Measurements from ENCODE around the gene MRPL27. TPM values are rescaled to one million over a fixed set of nuclear protein-coding genes. Genes with fewer than 3 reads are reported as not detected.

MRPL27 gene
- total RNA-seq, 1 donor from 2014 or later, result 49.8 TPM

- Mint-ChIP-seq H3K4me3 (ENCODE audit: unreplicated experiment) (peak overlapping the region; percentile 95), H3K27me3 (ENCODE audit: low read depth) (no peaks in the 10 kb centered on the region), H3K9me3 (ENCODE audit: low read depth) (no peaks in the 10 kb centered on the region), H3K27ac (ENCODE audit: unreplicated experiment) (no peak overlapping the region), H3K4me1 (ENCODE audit: low read depth) (peaks cover 39% of the 10 kb centered on the region), H3K36me3 (ENCODE audit: low read depth) (peaks cover 5% of the 10 kb centered on the region)
- TF ChIP-seq CTCF (IDR thresholded peaks at IDR 0.05), result no peak
- DNase-seq (ENCODE audit: low spot score), result peak; percentile 38
Measured at GRCh38 chr17:50347117-50347893, 25.7 kb downstream of the MRPL27 start.

DNA sequence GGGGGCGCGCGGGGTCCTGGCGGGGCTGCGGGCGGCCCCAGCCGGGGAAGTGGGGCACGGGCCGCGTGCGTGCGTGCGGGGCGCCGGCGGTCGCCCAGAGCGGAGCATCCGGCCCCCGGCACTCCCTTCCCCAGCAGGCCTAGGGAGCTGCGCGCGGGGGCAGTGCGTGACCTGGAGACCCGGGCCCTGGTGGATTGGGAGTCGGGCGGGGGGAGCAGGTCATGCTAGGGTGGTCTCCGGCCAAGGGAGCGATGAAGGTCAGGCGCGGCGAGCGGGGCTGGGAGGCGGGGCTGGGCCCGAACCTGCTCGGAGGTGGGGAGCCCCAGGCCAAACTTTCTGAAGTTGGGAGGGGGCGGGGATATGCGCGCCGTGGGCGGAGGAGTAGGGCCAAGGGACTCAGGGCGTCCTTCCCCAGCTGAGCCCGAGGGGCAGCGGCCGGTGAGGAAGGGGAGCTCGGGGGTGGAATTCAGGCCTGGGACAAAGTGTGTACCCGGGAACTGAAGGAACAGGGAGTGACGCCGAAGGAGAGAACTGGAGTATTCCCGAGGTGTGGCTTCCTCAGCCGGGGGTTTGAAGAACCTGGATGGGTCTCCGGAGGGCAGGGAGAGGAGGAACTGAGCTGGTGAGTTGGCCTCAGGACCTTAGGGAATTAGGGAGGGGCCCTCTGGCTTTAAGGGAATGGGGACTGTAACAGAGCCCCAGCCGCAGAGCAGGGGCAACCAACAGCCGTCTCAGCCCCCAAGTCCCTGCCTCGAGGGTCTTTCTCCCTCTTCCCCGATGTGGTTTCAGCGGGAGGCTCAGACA, 26.5 kb downstream of the MRPL27 start:
- H3K36me3 Mint-ChIP-seq (ENCODE audit: low read depth), result peaks cover under 1% of the 10 kb centered on the region
- TF ChIP-seq CTCF (IDR thresholded peaks at IDR 0.05), result no peak
- DNase-seq (ENCODE audit: low spot score), result peak; percentile 92
- peak overlapping the region; percentile 95 for H3K4me3 Mint-ChIP-seq (ENCODE audit: unreplicated experiment)
- peaks cover 34% of the 10 kb centered on the region for H3K4me1 Mint-ChIP-seq (ENCODE audit: low read depth)
- H3K9me3 Mint-ChIP-seq (ENCODE audit: low read depth), result no peaks in the 10 kb centered on the region
- peak overlapping the region; percentile 75 for H3K27ac Mint-ChIP-seq (ENCODE audit: unreplicated experiment)
- no peaks in the 10 kb centered on the region for H3K27me3 Mint-ChIP-seq (ENCODE audit: low read depth)

DNA sequence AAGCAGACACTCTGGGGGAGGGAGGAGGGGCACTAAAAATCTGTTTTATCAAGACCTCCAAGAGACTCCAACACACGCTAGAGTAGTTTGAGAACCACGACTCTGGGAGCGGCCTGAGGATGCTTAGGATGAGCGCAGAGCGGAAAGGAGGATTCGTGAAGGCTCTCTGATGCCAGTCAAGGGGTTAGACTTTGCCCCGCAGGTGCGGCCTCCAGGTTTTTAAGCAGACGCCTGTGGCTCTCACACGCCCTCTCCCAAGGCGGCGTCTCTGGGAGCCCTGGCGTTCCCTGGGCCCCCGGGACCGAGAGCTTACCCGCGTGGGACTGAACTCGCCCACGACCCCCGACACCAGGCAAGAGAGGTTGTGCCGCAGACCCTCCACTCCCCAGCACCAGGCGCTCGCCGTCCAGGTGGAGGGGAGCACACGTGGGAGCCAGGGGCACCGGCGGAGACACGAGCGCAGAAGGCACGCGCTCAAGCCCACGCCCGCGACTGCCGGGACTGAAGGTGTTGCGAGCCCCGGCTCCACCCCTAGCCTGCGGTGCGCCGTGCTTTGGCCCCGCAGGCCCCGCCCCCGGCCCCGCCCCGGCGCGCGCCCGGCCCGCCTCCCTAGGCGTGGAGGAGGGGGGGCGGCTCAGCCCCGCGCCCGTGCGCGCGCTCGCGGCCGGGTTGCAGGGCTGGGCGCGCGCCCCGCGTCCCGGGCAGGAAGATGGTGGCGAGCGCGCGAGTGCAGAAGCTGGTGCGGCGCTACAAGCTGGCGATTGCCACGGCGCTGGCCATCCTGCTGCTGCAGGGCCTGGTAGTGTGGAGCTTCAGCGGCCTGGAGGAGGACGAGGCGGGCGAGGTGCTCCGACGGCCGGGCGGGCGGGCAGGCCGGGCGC, 27.3 kb downstream of the MRPL27 start, which contains the start of gene XYLT2:
XYLT2 (plus strand) TSS at position 695 of the 881 bp plus-strand sequence; CDS start at position 710, 15 bp downstream.
- Mint-ChIP-seq H3K27ac (ENCODE audit: unreplicated experiment) (peak within 1 kb of the TSS; percentile 75), H3K4me3 (ENCODE audit: unreplicated experiment) (peak within 1 kb of the TSS; percentile 95), H3K9me3 (ENCODE audit: low read depth) (no peaks in the 10 kb centered on the region), H3K36me3 (ENCODE audit: low read depth) (no peaks in the 10 kb centered on the region), H3K4me1 (ENCODE audit: low read depth) (peaks cover 34% of the 10 kb centered on the region), H3K27me3 (ENCODE audit: low read depth) (no peaks in the 10 kb centered on the region)
- no peak for TF ChIP-seq CTCF (IDR thresholded peaks at IDR 0.05)
- DNase-seq (ENCODE audit: low spot score), result no peak

GRCh38 chr17:50344731-50345365, 28.1 kb downstream of the MRPL27 start:
- H3K4me3 Mint-ChIP-seq (ENCODE audit: unreplicated experiment), result peak overlapping the region; percentile 68
- H3K36me3 Mint-ChIP-seq (ENCODE audit: low read depth), result no peaks in the 10 kb centered on the region
- no peak for TF ChIP-seq CTCF (IDR thresholded peaks at IDR 0.05)
- no peak for DNase-seq (ENCODE audit: low spot score)
- H3K27ac Mint-ChIP-seq (ENCODE audit: unreplicated experiment), result no peak overlapping the region
- peaks cover 34% of the 10 kb centered on the region for H3K4me1 Mint-ChIP-seq (ENCODE audit: low read depth)
- no peaks in the 10 kb centered on the region for H3K9me3 Mint-ChIP-seq (ENCODE audit: low read depth)
- no peaks in the 10 kb centered on the region for H3K27me3 Mint-ChIP-seq (ENCODE audit: low read depth)

Measured in chondrocyte (in vitro differentiated cells).